HG03378 (cell line): ENCODE results near the gene VWA5B1.

Experiments used
- ATAC-seq: cut with Tn5 transposase; IDR thresholded peaks from one replicate; pipeline ENCODE4 v1.9.1; 2021; ENCODE audit warnings: mild to moderate bottlenecking, moderate library complexity; ENCODE audit not compliant: unreplicated experiment

VWA5B1 gene

GRCh38 chr1:20343938-20344302 lies 53.2 kb downstream of the VWA5B1 start:
- ATAC-seq: no peak

- no peak for ATAC-seq
Observed at GRCh38 chr1:20344738-20345137, 54.1 kb downstream of the VWA5B1 start.

- no peak for ATAC-seq
Observed at GRCh38 chr1:20345419-20345818, 54.7 kb downstream of the VWA5B1 start.

GRCh38 chr1:20346433-20346832 lies 55.8 kb downstream of the VWA5B1 start:
- no peak for ATAC-seq

- ATAC-seq: no peak
Observed at GRCh38 chr1:20347699-20348098, 57.0 kb downstream of the VWA5B1 start.

GRCh38 chr1:20348326-20348915 lies 57.7 kb downstream of the VWA5B1 start:
- ATAC-seq: no peak

GRCh38 chr1:20349561-20349960 lies 58.9 kb downstream of the VWA5B1 start:
- ATAC-seq: no peak

- no peak for ATAC-seq
Observed at GRCh38 chr1:20349971-20350370, 59.3 kb downstream of the VWA5B1 start.

GRCh38 chr1:20350421-20350820 lies 59.7 kb downstream of the VWA5B1 start:
- ATAC-seq: no peak

GRCh38 chr1:20351911-20352701 lies 61.4 kb downstream of the VWA5B1 start:
- no peak for ATAC-seq

- ATAC-seq: no peak
Observed at GRCh38 chr1:20353836-20354235, 63.2 kb downstream of the VWA5B1 start.

- no peak for ATAC-seq
Observed at GRCh38 chr1:20354610-20355009, 63.9 kb downstream of the VWA5B1 start.

- ATAC-seq: no peak
Observed at GRCh38 chr1:20355101-20355827, 64.6 kb downstream of the VWA5B1 start.

- no peak for ATAC-seq
Observed at GRCh38 chr1:20355828-20356735, 65.4 kb downstream of the VWA5B1 start.

GRCh38 chr1:20356850-20357459 lies 66.3 kb downstream of the VWA5B1 start:
- no peak for ATAC-seq

- ATAC-seq: no peak
Observed at GRCh38 chr1:20357796-20358195, 67.1 kb downstream of the VWA5B1 start.

GRCh38 chr1:20358761-20359263 lies 68.1 kb downstream of the VWA5B1 start:
- no peak for ATAC-seq

GRCh38 chr1:20359451-20360330 lies 69.0 kb downstream of the VWA5B1 start:
- ATAC-seq: no peak

GRCh38 chr1:20361401-20361800 lies 70.7 kb downstream of the VWA5B1 start:
- ATAC-seq: no peak
